ENCODE results near the gene MCF2L.

The MCF2L gene

DNA sequence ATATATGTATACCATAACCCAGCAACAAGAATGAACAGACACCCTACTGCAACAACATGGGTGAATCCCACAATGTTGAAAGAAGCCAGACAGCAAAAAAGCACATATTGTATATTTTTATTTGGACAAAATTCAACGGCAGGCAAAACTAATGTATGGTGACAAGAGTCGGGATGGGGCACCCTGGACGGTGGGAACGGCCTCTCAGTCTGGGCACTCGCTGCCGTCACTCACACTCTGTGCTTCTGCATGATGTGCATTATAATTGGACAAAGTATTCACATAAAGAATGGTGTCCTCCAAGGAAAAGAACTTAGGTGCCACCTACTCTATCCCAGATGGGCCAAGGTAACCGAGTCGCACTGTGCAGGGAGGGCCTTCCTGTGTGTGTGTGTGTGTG lies 71.0 kb downstream of the MCF2L start:
- DNase-seq = no peak

GRCh38 chr13:113040597-113041292 lies 71.7 kb downstream of the MCF2L start:
- DNase-seq = no peak

DNA sequence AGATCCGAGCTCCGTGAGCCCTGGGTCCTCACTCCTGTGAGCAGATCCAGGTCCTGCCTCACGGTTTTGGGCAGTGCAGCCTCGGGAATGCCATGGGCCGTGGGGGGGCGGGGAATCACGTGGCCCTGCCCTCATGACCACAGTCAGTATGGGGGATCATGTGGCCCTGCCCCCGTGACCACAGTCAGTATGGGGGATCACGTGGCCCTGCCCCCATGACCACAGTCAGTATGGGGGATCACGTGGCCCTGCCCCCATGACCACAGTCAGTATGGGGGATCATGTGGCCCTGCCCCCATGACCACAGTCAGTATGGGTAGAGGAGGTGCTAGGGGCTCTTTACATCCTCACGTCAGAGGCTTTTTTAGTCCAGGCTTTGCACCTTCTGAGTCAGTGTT lies 72.3 kb downstream of the MCF2L start:
- DNase-seq = no peak

DNA sequence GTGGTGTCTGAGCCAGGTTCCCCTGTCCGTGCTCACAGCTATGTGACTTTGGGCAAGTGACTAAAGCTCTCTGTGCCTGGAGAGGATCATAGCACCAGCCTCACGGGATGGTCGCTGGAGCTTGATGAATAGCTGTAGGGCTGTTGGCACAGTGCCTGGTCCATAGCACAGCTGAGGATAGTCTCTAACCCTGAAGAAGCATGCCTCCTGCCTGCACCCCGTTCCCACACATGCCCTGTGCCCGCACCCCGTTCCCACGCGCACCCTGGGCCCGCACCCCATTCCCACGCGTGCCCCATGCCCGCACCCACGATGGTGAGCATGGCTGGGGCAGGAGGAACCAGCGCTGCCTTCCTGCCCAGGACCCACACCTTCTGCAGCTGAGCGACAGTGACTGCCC lies 72.9 kb downstream of the MCF2L start:
- DNase-seq = no peak

- DNase-seq = no peak
Observed at GRCh38 chr13:113042456-113042855, 73.4 kb downstream of the MCF2L start.

GRCh38 chr13:113043001-113043630 lies 74.1 kb downstream of the MCF2L start:
- DNase-seq = no peak

DNA sequence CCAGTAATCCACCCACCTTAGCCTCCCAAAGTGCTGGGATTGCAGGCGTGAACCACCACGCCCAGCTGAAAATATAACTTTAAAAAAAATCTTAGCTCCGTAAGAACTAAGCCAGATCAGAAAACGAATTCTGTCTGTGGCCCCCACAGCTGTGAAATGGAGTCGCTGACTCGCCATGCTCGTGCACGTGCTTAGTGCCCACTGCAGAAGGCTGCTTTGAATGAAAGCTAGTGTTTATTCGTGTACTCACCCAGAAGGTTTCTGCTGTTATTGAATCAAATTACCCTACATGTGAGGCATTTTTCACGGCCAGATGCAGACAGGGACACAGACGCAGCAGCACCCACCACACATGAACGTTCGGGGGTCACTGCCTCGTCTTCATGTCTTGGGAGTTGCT lies 74.9 kb downstream of the MCF2L start:
- DNase-seq = no peak

GRCh38 chr13:113044391-113045114 lies 75.5 kb downstream of the MCF2L start:
- no peak for DNase-seq

- DNase-seq = no peak
Observed at GRCh38 chr13:113045251-113046127, 76.5 kb downstream of the MCF2L start.

- DNase-seq = no peak
Observed at GRCh38 chr13:113046128-113046882, 77.3 kb downstream of the MCF2L start.

DNA sequence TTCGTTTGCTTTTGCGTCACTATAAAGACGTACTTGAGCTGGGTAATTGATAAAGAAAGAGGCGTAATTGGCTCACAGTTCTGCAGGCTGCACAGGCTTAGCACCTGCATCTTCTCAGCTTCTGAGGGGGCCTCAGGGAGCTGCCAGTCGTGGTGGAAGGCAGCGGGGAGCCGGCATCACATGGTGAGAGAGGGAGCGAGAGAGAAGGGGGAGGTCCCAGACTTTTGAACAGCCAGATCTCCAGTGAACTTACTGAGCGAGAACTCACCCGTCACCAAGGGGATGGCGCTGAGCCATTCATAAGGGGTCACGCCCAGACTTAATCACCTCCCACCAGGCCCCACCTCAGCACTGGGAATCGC lies 77.8 kb downstream of the MCF2L start:
- DNase-seq = no peak

DNA sequence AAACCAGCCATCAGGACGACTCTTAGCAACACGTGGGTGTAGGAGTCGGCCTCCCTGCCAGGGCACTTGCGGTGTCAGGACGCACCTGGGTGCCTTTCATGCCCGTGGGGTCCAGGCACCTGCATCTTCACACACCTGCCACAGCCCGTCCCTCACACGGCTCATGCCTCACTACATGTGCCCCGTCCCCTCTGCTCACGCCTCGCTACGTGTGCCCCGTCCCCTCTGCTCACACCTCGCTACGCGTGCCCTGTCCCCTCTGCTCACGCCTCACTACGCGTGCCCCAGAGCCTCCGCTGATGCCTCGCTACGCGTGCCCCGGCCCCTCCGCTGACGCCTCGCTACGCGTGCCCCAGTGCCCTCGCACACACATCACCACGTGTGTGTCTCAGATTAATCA lies 78.6 kb downstream of the MCF2L start:
- DNase-seq = no peak

DNA sequence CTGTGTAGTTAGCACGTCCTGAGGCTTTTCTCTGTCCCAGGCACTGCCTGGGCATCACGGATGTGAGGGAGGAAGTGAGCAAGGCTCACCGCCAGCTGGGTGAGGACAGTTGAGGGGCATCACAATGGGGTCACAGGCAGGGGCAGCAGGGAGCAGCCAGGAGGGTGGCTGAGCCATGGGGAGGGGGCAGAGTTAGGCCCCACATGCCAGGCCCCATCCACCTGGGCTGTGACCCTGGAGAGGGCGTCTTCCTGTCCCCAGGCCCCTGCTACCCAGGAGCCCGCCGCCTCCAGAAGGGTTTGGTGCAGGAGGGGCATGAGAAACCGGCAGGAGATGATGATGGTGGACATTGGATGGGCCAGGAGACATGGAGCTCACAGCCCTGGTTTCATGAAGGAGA lies 79.8 kb downstream of the MCF2L start:
- DNase-seq = no peak

- DNase-seq = no peak
Observed at GRCh38 chr13:113049521-113049941, 80.5 kb downstream of the MCF2L start.

DNA sequence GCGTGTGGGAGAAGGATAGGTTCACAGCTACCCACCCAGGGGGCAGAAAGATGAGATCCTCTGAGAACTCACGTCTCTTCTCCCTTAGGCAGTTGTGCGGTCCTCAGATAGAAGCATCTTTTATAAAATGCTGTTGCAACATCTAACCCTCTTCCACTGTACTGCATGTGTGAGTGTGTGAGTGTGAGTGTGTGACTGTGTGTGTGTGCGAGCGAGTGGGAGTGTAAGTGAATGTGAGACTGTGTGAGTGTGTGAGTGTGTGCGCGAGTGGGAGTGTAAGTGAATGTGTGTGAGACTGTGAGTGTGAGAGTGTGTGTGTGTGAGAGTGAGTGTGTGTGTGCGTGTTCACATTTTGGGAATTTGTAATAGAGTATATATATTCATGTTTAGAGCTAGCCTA lies 81.0 kb downstream of the MCF2L start:
- no peak for DNase-seq

DNA sequence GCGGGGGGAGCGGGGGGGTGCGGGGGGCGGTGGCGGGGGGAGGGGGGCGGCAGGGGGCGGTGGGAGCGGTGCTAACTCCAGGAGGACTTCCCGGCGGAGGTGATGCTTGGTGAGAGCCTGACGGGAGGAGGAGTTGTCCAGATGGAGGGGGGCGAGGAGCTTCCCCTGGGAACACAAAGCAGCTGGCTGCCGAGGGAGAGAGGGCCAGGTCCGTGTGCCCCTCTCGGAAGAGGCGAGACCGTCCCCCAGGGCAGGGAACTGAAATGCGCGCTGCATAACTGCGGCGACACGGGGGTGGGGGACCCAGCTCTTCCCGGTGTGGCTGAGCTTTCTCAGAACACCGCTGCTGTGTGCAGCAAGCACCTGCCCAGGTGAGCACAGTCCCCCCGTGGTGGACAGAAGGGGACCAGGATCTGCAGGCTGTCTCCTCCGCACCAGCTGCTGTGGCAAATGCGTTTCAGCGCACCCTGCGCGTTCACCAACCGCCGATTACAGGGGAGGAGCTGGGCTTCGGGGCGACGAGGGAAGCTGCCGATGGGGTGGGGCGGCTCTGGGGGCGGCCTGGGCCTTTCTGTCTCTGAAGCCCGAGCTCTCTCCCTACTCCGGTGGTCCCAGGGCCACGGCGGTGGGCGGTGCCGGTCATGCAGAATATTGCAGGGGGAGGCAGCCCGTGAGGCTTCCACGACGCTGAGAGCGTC lies 81.9 kb downstream of the MCF2L start:
- no peak for DNase-seq

GRCh38 chr13:113051641-113052040 lies 82.6 kb downstream of the MCF2L start:
- DNase-seq = no peak

GRCh38 chr13:113052206-113052605 lies 83.2 kb downstream of the MCF2L start:
- no peak for DNase-seq

- no peak for DNase-seq
Observed at GRCh38 chr13:113052971-113053370, 84.0 kb downstream of the MCF2L start.

GRCh38 chr13:113053376-113053775 lies 84.4 kb downstream of the MCF2L start:
- DNase-seq = no peak

GRCh38 chr13:113053801-113054604 lies 85.0 kb downstream of the MCF2L start:
- no peak for DNase-seq

Measured in NCI-H1092 (cell line).